Thyroid gland (tissue), 4 donors: ENCODE data around the gene ZCCHC24.

Experiments used
- CTCF ChIP-seq, 6 experiments: fragments of 200-600 bp in 3 of 6; fragments of 450-650 bp in 3 of 6; sonication (generic) in 3 of 6; IDR thresholded peaks; one replicate each; pipeline ENCODE4 v1.5.1; 2016 to 2019; ENCODE audit warnings: antibody characterized with exemption in 6 of 6, mild to moderate bottlenecking in 2 of 6, inconsistent platforms in 1 of 6, moderate library complexity in 1 of 6
- POLR2A ChIP-seq, 2 donors: fragments of 450-650 bp; IDR thresholded peaks; one replicate each; pipeline ENCODE4 v1.6.1; 2017; ENCODE audit warnings: antibody characterized with exemption in 2 of 2, mild to moderate bottlenecking in 2 of 2, moderate library complexity in 1 of 2

GRCh38 chr10:79405995-79406515, 39.4 kb downstream of the ZCCHC24 start:
- TF ChIP-seq CTCF (IDR thresholded peaks at IDR 0.05) = no peak
- no peak for TF ChIP-seq POLR2A (IDR thresholded peaks at IDR 0.05)
